SU-DHL-6 (cell line): ENCODE measurements around the gene S1PR3.

ENCODE experiments used
- EZH2phosphoT487 ChIP-seq: fragments of 200-600 bp; sonication (generic), shearing (Covaris generic); conservative IDR thresholded peaks from 2 replicates; pipeline ENCODE4 v1.6.1; 2018; ENCODE audit warnings: mild to moderate bottlenecking, antibody characterized with exemption, low read length, moderate library complexity, mixed read lengths
- TF ChIP-seq, protein P1 (sequence below): fragments of 200-600 bp; sonication (generic); IDR thresholded peaks from one replicate; pipeline ENCODE4 v1.5.1; 2017; ENCODE audit warnings: antibody characterized with exemption, mild to moderate bottlenecking, low read length, moderate library complexity; ENCODE audit not compliant: insufficient read depth, poor library complexity, severe bottlenecking

GRCh38 chr9:88988796-88989641, 2.2 kb upstream of the S1PR3 start:
- TF ChIP-seq, protein P1, sequence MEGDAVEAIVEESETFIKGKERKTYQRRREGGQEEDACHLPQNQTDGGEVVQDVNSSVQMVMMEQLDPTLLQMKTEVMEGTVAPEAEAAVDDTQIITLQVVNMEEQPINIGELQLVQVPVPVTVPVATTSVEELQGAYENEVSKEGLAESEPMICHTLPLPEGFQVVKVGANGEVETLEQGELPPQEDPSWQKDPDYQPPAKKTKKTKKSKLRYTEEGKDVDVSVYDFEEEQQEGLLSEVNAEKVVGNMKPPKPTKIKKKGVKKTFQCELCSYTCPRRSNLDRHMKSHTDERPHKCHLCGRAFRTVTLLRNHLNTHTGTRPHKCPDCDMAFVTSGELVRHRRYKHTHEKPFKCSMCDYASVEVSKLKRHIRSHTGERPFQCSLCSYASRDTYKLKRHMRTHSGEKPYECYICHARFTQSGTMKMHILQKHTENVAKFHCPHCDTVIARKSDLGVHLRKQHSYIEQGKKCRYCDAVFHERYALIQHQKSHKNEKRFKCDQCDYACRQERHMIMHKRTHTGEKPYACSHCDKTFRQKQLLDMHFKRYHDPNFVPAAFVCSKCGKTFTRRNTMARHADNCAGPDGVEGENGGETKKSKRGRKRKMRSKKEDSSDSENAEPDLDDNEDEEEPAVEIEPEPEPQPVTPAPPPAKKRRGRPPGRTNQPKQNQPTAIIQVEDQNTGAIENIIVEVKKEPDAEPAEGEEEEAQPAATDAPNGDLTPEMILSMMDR, result no peak
- no peak for TF ChIP-seq EZH2phosphoT487
